Kidney tubule cell (primary cell): Measurements from ENCODE around the gene GDAP2.

Source experiments
- DNase-seq: peaks from one replicate; pipeline ENCODE4 v3.0.0-alpha.2; 2018; ENCODE audit warnings: low spot score

The GDAP2 gene

GRCh38 chr1:117929343-117930172, at the start of gene GDAP2, which contains the start of gene WDR3:
TSS of gene GDAP2 (minus strand) at chr1:117929621. CDS start at chr1:117920357, 9,264 bp downstream.
TSS of gene WDR3 (plus strand) at chr1:117929739. CDS start at chr1:117933320, 3,581 bp downstream.
- DNase-seq = peak; percentile 98

GRCh38 chr1:117976381-117976780, 47.0 kb upstream of the GDAP2 start:
- DNase-seq = peak; percentile 31

- DNase-seq = no peak
Measured at GRCh38 chr1:117971777-117972176, 42.4 kb upstream of the GDAP2 start.

GRCh38 chr1:117970252-117970651, 40.8 kb upstream of the GDAP2 start:
- no peak for DNase-seq

GRCh38 chr1:117967881-117968280, 38.5 kb upstream of the GDAP2 start:
- DNase-seq = peak; percentile 13

GRCh38 chr1:117967477-117967876, 38.1 kb upstream of the GDAP2 start:
- no peak for DNase-seq

GRCh38 chr1:117964290-117965038, 35.0 kb upstream of the GDAP2 start:
- no peak for DNase-seq

- DNase-seq = no peak
Measured at GRCh38 chr1:117959364-117959763, 29.9 kb upstream of the GDAP2 start.

- DNase-seq = no peak
Measured at GRCh38 chr1:117952386-117952785, 23.0 kb upstream of the GDAP2 start.

GRCh38 chr1:117942293-117942692, 12.9 kb upstream of the GDAP2 start:
- DNase-seq = no peak

GRCh38 chr1:117933769-117934168, 4.3 kb upstream of the GDAP2 start:
- no peak for DNase-seq

GRCh38 chr1:117932576-117932975, 3.2 kb upstream of the GDAP2 start:
- DNase-seq = peak; percentile 40

GRCh38 chr1:117930484-117930883, 1.1 kb upstream of the GDAP2 start:
- peak; percentile 2 for DNase-seq

GRCh38 chr1:117930173-117930447, 689 bp upstream of the GDAP2 start:
- no peak for DNase-seq

- peak; percentile 72 for DNase-seq
Measured at GRCh38 chr1:117928881-117929342, 509 bp downstream of the GDAP2 start.

GRCh38 chr1:117925981-117926380, 3.4 kb downstream of the GDAP2 start:
- DNase-seq = no peak

GRCh38 chr1:117922717-117923116, 6.7 kb downstream of the GDAP2 start:
- DNase-seq = peak; percentile 19

GRCh38 chr1:117921991-117922390, 7.4 kb downstream of the GDAP2 start:
- DNase-seq = no peak

- no peak for DNase-seq
Measured at GRCh38 chr1:117919376-117919775, 10.0 kb downstream of the GDAP2 start.

GRCh38 chr1:117911051-117911450, 18.4 kb downstream of the GDAP2 start:
- no peak for DNase-seq

GRCh38 chr1:117905019-117905418, 24.4 kb downstream of the GDAP2 start:
- DNase-seq = no peak

- DNase-seq = no peak
Measured at GRCh38 chr1:117904485-117904884, 24.9 kb downstream of the GDAP2 start.

GRCh38 chr1:117902944-117903343, 26.5 kb downstream of the GDAP2 start:
- DNase-seq = no peak
